IPS-11a (cell line): ENCODE results near the gene ATMIN.

ENCODE experiments used
- H3K4me3 ChIP-seq: one replicate; pipeline ENCODE4 v1.5.1; 2013; ENCODE audit warnings: low read depth, low read length, control low read depth

Gene ATMIN

DNA sequence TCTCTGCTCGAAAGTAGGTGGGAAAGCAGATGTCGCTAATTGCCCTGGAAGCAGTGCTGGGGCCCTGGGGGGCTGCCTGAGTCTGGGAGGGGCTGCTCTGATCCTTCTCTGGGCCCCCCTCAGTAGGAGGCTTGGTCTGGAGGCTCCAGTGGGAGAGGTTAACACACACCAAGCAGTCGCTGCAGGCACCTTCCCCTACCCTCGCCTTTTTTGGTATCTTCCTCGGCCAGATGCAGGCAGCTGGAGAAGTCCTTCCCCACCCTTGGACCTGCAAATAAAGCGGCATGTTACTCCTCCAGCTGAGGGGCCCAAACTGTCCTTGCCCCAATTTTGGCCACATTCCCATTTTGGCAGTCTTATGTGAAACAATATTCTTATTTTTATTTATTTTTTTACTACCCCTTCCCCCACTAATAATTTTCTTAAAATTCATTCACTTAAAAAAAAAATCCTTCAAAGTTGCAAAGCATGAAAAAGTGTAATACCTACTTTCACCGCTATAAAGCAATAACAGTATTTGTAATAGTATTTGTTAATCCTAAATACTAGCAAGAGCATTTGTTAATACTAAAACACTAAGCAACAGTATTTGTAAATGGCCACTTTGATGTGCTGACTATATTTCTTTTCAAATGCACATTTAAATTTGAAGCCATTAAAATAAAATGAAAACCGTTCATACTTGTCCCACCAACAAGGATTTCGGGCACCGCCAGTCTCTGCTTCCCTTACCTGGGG lies 26.4 kb downstream of the ATMIN start:
- no peak overlapping the region for H3K4me3 ChIP-seq

- no peak overlapping the region for H3K4me3 ChIP-seq
Measured at GRCh38 chr16:81066681-81067080, 31.0 kb downstream of the ATMIN start.

GRCh38 chr16:81067166-81067565 lies 31.5 kb downstream of the ATMIN start:
- H3K4me3 ChIP-seq: no peak overlapping the region

DNA sequence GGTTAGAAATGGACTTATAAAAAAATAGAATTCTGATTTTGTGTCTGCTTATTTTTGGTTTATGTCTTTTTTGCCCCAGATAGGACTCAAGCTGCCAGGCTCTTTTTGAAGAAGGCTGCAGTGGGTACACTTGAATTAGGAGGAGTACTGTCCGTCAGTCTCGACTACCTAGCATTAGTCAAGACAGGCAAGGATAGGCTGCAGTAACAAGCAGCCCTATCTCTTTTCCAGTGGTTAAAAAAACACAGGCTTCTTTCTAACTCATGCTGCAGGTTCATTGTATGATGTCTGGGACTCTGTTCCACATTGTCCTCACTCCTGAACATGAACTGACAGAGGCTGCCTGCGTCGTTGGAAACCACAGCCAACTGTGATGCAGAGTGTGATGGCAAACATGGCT lies 33.4 kb downstream of the ATMIN start:
- H3K4me3 ChIP-seq: no peak overlapping the region

GRCh38 chr16:81070979-81071378 lies 35.3 kb downstream of the ATMIN start:
- no peak overlapping the region for H3K4me3 ChIP-seq

DNA sequence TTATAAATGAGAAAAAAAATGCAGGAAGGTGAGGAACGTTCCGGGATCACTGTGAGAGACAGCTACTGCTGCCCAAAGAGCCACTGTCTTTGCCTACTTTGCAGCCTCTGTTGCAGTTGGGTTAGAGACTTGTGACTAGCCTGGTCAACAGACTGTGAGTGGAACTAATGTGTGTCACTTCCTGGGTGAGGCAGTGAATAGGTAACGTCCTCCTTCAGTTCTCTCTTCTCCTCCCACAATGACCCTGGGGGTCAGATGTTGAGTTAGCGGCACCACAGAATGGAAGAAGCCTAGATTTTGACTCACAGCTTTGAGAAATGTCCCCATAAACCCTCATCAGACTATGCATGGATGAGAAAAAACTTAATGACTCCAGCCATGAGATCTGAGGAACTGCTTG lies 36.2 kb downstream of the ATMIN start:
- no peak overlapping the region for H3K4me3 ChIP-seq

GRCh38 chr16:81073560-81074330 lies 38.1 kb downstream of the ATMIN start:
- no peak overlapping the region for H3K4me3 ChIP-seq

- peak overlapping the region; percentile 71 for H3K4me3 ChIP-seq
Measured at GRCh38 chr16:81076566-81077075, 41.0 kb downstream of the ATMIN start.

- peak within 1 kb of the TSS; percentile 71 for H3K4me3 ChIP-seq
Measured at GRCh38 chr16:81077076-81077940, 41.7 kb downstream of the ATMIN start, which contains the start of gene C16orf46. TSS of gene C16orf46 (minus strand) at chr16:81077238. CDS start at chr16:81063955, 13,283 bp downstream.

- H3K4me3 ChIP-seq: no peak overlapping the region
Measured at GRCh38 chr16:81080233-81080632, 44.6 kb downstream of the ATMIN start.

- no peak overlapping the region for H3K4me3 ChIP-seq
Measured at GRCh38 chr16:81081014-81081413, 45.4 kb downstream of the ATMIN start.

- no peak overlapping the region for H3K4me3 ChIP-seq
Measured at GRCh38 chr16:81088836-81089235, 53.2 kb downstream of the ATMIN start.

- no peak overlapping the region for H3K4me3 ChIP-seq
Measured at GRCh38 chr16:81094771-81095251, 59.2 kb downstream of the ATMIN start.

DNA sequence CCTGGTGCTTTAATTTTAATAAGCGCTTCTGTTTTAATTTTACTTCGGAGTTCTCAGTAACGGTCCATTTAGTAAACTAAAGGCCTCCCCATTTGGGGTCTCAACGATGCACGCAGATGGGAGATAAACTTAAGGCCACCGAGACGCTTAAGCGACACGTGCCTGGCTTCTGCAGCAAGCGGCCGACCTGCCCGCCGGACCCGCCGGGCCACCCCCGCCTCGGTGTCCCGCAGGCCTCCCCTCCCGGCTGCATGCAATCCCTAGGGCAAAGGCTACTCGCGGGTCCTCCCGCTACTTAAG lies 60.0 kb downstream of the ATMIN start:
- H3K4me3 ChIP-seq: peak overlapping the region; percentile 75

- peak within 1 kb of the TSS; percentile 75 for H3K4me3 ChIP-seq
Measured at GRCh38 chr16:81095953-81096714, 60.5 kb downstream of the ATMIN start, which contains the start of gene GCSH. TSS of gene GCSH (minus strand) at chr16:81096395. CDS start at chr16:81096278, 117 bp downstream.

GRCh38 chr16:81096715-81097208 lies 61.1 kb downstream of the ATMIN start:
- H3K4me3 ChIP-seq: no peak overlapping the region
